Measurements from ENCODE around the gene THAP12.

Gene THAP12

DNA sequence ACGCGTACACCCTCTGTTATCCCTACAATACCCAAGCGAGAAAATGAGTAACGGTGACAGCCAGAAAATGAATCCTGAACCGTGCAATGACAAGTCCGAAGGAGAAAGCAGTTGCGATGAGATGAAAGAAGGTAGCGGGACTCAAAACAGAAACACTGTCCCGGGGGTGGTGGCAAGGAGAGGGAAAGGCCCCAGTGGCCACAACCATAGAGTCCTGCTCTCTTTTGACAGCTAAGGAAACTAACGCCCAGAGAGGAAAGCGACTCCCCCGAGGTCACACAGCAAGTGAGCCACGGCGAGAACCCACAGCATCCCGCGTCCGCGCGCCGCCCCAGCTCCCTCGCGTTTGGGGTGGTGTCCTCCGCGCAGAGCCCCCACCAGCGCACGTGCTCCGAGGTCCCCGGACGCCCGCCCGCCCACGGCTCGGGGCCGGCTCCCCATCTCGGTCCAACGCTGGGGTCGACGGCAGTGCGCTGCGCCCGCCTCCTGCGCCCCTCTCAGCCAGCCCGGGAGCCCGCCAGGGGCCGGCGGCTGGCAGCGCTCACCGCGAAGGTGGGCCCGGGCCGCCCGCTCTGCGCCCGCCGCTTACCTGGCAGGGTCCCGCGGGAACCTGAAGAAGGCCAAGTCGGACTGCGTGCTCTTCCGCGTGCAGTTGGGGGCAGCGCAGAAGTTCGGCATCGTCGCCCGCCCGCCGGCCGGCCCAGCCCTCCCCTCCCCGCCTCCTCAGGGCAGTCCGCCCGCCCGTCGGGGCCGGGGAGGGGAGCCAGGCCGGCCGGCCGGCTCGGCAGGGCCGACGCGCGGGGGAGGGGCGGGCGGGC lies 564 bp downstream of the THAP12 start:
- DNase-seq (ENCODE audit: low spot score): peak; percentile 72

DNA sequence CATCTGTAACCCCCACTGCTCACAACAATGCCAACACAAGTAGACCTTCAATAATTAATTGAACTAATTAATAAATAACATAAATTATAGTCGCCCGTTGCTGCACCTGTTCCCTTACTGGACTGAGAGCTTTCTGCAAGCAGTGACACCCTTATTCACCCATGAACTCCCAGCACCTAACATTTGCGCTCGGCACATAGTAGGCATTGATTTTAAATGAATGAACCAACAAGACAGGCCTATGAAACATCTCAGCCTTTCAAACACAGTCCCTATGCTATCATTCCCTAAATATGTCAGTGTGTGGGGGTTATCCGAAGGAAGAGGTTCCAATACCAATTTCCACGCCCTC lies 1.1 kb downstream of the THAP12 start:
- DNase-seq (ENCODE audit: low spot score): no peak

DNA sequence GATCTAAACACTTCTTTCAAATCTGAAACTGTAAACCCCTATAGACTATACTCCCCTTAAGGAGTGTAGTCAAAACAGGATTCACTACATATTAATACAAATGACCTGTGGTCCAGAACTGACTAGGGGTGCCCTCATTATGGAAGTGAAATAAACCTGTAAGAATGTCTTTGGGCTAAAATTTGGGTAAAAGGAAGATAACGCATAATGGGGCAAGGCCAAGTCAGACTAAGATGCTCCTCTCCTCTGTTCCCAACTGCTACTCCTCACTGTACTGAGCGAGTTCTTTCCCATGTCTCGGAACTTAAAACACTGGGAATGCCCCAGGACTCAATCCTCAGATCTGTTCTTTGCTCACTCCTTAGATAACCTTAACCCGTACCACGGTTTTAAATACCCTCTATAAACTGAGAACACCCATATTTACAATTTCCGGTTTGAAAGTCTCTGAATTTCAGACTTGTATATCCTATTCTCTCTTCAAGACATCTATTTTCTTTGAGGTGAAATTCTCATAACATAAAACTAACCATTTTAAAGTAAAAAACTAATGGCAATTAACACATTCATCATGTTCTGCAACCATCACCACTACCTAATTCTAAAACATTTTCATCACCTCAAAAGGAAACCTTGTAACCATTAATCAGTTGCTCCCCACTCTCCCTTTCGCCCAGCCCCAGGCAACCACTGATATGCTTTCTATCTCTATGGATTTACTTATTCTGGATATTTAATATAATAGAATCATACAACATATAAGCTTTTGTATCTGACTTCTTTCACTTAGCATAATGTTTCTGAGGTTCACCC lies 4.0 kb downstream of the THAP12 start:
- DNase-seq (ENCODE audit: low spot score): no peak

DNA sequence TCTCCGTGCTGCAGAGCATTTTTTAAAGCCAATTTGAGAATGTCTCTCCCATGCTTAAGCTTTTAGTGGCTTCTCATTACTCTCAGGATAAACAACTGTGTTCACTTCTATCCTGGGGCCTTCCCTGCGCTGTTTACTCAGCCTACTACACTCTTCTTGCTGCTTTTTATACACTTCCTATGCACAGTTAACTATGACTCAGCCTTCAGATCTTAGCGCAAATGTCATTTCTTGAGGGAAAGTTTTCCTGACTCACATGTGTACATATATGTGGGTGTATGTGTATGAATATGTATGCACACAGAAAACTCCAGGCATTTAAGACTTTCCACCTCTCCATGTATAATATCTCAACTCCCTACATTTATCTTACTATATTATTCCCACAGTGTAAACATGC lies 9.8 kb downstream of the THAP12 start:
- DNase-seq (ENCODE audit: low spot score): no peak

DNA sequence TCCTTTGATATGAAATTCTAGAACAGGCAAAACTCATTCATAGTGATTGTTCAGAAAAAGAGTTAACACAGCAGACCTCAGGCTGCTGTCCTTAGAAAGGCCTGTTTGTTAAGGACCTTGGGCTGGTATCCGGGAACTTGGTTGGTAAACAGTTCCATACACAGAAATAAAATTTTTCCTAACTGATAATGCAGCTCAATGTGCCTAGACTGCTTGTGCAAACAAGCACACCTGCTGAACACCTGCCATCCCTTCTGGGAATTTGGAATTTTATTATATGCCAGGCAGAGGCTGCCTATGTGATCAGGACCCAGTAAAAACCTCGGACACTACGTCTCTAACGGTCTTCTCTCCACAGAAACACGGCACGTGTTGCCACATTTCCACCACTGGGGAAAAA lies 11.5 kb downstream of the THAP12 start:
- no peak for DNase-seq (ENCODE audit: low spot score)

DNA sequence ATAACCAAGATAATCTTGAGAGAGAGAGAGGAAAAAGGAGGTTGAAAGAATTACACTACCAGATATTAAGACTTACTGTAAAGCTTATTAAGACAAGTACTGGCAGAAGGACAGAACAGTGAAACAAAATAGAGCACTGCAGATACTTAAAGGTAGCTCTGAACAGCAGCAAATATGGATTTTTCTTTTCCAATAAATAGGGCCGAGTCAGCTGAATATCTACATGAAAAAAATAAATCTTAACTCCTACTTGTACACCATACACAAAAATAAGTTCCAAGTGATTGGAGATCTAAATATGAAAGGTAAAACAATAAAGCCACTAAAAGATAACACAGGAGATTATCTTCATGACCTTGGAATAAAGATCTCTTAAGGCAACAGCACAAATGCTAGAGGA lies 12.4 kb downstream of the THAP12 start:
- no peak for DNase-seq (ENCODE audit: low spot score)

DNA sequence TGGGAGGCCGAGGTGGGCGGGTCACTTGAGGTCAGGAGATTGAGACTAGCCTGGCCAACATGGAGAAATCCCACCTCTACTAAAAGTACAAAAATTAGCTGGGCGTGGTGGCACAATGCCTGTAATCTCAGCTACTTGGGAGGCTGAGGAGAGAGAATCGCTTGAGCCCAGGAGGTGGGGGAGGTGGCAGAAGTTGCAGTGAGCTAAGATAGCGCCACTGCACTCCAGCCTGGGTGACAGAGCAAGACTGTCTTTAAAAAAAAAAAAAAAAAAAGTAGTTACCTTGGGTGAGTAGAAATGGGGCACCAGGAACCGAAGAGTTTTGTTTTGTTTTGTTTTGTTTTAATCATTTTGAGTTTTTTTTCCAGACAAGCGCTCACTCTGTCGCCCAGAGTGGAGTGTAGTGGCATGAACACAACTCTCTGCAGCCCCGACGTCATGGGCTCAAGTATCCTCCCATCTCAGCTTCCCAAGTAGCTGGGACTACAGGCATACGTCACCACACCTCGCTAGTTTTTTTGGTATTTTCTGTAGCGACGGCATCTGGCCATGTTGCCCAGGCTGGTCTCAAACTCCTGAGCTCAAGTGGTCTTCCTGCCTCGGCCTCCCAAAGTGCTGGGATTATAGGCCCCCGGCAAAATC lies 15.8 kb downstream of the THAP12 start:
- DNase-seq (ENCODE audit: low spot score): no peak

DNA sequence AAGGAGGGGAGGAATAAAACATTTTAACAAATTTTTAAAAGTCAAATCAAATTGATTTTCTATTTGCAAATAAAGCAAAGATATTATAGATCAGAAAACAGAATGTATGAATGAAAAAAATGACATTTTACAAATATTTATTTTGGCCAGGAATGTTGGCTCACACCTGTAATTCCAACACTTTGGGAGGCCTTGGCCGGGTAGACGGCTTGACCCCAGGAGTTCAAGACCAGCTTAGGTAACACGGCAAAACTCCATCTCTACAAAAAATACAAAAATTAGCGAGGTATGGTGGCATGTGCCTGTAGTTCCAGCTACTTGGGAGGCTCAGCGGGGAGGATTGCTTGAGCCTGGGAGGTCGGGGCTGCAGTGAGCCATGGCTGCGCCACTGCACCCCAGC lies 18.2 kb downstream of the THAP12 start:
- DNase-seq (ENCODE audit: low spot score): no peak

DNA sequence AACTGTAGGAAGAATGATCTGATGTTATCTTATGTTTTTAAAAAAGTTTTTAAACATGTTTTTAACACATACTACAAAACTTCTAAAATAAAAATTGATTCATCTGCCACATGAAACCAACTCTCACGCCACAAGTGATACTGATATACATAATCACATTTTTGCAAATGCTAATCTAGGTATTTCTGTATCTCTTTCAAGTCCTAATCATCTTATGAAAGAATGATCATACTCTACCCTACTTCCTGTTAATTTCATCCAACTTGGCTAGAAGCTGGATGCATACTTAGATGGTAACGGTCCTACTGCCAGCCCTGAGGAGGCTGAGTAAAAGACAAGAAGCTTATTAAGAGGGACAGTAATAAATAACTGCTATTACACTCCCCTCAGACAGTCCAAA lies 19.2 kb downstream of the THAP12 start:
- no peak for DNase-seq (ENCODE audit: low spot score)

DNA sequence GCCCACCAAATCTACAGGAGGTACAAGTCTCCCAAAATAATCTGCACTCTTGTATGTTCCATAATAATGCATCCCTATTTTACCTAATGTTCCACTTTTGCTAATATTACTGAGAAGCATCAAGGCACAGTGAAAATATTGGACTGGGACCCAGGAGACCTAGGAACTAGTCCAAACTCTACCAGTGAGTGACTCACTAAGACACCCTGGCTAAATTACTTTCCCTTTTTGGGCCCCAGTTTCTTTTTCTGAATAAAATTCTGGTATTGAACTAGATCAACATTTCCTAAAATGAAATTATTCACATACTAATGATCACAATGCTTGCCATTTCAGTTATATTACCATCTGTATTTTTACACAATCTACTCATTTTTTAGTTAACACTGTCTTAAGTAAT lies 19.6 kb downstream of the THAP12 start:
- DNase-seq (ENCODE audit: low spot score): no peak

DNA sequence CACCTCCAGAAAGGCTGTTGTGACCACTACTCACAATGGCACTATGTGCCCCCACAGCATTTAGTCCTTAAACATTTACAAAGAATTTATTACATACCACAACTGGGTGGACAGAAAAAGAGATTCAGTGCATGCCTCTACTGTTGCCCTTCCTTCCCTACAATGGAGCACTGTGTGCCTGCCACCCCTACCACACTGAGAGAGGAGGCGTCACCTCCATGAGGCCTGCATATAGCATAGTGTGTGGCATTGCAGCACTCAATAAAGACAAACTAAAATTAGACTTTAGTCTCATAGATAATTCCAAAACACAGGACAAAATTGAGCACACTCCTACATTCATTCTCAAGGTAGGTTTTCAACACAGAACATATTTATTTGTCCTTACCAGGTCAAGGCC lies 25.8 kb downstream of the THAP12 start:
- no peak for DNase-seq (ENCODE audit: low spot score)

DNA sequence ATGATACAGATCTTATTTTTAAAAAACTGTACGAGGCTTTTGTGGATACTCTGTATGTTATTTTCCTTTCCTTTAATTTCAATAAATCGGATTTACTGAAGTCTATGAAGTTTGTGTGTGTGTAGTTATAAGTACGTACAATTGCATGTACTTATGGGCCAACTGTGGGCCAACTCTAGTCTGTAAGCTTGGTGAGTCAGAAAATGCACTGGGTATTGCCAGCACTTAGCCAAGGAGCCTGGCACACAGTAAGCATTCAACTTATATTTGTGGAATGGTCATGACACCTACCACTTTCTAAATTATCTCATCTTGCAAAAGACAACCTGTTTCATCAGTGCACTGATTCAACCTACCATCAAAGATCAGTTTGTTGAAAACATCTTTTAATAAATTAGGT lies 32.6 kb downstream of the THAP12 start:
- no peak for DNase-seq (ENCODE audit: low spot score)

DNA sequence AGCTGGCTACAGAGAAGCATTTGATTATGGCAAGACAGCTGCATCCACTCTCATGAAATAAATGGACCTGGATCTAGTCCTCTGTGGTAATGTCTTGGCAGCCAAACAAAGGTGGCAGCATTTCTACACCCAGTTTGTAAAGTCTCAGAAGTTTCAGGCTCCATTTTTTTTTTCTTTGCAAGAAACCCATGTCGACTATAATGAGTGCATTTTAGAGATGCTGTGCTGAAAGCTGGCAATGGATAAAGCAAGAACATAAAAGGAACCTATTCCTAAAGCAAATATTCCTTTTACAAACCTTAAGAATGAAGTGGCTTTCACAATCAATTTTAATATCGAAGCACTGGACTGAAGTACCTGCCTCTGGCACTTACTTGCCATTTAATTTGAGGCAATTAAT lies 33.5 kb downstream of the THAP12 start:
- DNase-seq (ENCODE audit: low spot score): no peak

DNA sequence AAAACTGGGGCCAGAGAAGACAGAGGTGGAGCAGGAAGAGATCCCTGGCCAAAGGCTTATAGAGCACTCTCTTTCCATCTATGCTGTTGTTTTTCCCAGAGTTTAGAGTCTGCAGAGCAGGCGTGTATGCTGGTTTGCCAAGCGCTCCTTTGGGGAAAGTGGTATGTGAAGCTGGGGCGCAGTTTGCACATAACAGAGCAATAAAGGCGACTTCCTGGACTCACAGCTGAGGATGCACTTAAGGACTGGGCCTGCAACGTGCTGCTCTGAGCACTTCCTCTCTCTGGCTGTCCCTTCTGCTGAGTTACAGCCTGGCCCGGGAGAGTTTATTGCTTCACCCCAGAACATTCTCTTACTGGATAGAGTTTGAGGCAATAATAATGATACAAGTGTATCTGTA lies 41.7 kb downstream of the THAP12 start:
- peak; percentile 82 for DNase-seq (ENCODE audit: low spot score)

DNA sequence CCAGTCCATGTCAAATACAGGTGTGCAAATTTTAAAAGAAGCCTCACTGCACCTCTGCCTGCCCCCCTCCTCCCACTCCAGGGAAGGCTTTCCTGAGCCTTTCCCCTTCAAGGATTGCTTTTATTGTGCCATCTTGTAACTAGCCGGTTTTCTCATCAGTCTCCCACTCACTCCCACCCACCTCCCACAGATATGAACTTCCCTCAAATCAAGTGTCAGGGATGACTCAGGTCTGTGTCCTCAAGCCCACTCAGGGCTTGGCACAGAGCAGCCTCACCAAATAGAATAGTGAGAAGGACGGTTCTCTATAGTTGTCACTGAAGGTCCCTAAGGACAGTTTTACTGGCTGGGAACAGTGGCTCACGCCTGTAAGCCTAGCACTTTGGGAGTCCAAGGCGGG lies 43.0 kb downstream of the THAP12 start:
- DNase-seq (ENCODE audit: low spot score): no peak

DNA sequence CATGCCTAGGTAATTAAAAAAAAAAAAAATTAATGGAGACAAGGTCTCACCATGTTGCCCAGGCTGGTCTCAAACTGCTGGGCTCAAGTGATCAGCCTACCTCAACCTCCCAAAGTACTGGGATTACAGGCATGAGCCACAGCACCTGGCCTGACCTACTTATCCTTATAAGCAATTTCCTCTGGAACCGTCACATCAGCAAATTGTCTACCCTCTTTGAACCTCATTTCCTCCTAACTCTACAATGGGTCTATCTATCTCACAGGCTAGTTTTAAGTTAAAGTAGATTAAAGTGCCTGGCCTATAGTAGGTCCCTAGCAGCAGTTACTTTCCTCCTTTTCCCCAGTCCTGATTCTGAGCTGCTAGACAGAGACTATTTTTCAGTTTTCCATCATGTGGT lies 43.5 kb downstream of the THAP12 start:
- DNase-seq (ENCODE audit: low spot score): no peak

DNA sequence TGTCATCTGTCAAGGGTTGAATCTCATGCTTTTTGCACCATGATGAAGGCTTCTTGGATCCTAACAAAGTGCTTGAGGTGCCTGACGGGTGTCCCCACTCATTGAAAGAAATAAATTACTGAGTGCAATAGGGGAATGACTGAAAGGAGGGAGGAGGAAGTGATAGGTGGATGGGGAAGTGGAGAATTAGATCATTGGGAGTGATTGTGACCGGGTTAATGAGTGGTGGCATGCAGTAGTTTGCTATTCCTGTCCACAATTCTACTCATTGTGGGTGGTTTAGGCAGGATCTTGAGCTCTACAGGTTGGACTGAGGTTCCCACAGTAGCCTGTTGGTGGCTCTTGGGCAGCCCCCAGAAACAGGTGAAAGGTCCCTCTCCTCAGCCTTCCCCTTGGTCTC lies 44.3 kb downstream of the THAP12 start:
- no peak for DNase-seq (ENCODE audit: low spot score)

DNA sequence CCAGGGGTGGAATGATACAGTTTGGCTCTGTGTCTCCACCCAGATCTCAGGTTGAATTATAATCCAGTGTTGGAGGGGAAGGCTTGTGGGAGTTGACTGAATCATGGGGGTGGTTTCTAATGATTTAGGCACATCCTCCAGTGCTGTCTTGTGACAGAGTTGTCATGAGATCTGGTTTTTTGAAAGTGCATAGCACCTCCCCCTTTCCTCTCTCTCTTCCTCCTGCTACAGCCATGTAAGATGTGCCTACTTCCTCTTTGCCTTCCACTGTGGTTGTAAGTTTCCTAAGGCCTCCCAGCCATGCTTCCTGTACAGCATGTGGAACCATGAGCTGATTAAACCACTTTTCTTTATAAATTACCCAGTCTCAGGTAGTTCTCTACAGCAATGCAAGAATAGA lies 45.1 kb downstream of the THAP12 start:
- no peak for DNase-seq (ENCODE audit: low spot score)

DNA sequence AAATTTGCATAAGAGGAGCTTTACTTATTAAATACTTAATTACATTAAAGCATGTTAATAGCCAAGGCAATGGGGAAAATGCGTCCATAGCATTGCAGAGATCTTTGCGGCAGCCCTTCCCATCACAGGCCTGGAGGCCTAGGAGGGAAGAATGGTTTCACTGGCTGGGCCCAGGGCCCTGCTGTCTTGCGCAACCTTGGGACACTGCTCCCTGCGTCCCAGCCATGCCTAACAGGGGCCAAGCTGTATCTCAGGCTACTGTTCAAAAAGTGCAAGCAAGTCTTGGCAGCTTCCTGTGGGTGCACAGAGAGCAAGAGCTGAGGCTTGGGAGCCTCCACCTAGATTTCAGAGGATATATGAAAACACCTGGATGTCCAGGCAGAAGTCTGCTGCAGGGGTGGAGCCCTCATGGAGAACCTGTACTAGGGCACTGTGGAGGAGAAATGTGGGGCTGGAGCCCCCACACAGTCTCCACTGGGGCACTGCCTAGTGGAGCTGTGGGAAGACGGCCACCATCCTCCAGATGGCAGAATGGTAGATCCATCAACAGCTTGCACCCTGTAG lies 46.0 kb downstream of the THAP12 start:
- no peak for DNase-seq (ENCODE audit: low spot score)

DNA sequence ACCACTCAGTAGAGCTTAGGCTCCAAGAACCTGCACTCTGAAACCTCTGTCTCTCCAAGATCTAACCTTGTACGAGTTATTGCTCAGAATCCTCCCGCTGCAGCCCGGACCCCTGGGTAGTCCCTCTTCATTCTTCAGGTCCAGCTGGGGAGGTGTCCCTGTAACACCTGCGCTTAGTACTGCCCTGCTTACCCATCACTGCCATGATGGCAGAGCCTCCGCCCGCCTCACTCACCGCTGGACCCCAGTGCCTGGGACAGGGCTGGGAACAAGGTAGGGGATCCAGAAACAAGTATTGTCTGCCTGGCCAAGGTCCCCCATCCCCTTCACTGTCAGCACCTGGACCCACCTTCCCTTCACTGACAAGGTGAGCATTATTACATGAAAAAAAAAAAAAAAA lies 50.3 kb downstream of the THAP12 start:
- no peak for DNase-seq (ENCODE audit: low spot score)

DNA sequence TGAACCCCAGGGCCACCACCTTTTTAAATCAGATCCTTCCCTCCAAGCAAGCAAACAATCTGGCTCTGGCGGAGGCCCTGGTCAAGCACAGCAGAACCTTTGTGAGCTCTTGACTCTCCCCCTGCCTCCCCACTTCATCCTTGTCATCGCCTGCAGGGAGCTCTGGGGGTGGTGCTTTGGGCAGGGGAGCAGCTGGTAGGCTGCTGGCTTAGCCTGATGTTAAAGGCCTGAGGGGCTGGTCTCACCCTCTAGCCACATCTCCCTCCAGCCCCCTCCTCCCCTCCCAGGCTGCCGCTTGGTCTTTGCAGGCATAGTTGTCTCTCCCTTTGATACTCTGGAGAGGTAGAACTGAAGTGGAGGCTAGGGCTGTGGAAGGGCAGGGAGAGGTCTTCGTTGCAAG lies 50.9 kb downstream of the THAP12 start:
- no peak for DNase-seq (ENCODE audit: low spot score)

DNA sequence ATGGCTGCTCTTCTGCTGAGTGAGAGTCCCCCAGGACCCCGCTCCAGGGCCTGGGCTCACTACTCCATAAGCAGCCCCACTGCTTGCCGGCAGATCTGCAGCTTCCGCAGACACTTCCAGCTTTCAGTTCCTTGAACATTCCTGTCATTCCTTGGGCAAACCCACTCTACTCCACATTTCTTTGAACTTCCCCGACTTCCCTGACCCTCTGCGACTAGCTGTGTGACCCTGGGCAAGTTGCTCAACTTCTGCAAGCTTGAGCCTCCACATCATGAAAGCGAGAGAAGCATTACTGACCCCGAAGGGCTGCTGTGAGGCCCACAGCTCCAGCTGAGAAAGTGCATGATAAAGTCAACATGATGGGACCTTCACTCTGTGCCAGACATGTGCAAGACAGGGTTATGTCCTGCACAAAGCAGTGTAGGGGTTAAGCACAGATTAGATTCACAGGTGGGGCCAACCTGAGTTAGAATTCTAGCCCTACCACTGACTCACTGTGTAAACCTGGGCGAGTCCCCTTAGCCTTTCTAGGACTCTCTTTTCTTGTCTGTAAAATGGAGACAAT lies 51.8 kb downstream of the THAP12 start:
- DNase-seq (ENCODE audit: low spot score): no peak
